Measurements from ENCODE around the gene CCBE1.

DNA sequence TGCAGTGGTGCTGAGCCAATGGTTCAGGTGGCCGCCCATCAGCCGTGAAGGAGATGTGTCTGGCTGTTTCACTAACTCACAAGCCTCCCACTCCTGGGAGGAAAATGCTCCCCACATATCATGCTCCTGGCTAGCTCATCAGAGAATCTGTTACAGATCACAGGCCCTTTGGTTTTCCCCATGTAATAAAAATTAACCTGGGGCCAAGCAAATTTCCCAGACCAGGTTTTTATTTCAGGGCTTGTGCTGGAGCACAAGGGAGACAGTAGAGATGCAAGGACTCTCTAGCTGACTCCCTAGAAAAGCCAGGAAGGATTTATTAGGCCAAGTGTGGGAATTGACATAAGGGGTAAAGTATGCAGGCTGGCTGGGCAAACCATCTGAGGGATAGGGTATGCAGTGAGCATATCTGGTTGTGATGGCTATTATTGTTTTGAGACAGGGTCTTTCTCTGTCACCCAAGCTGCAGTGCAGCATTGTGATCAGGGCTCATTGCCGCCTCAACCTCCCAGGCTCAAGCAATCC, 40.6 kb upstream of the CCBE1 start:
- TF ChIP-seq CTCF (conservative IDR thresholded peaks at IDR 0.05; ENCODE audit: low read depth, low read length): no peak
- no peak for TF ChIP-seq POLR2A (IDR thresholded peaks at IDR 0.05; ENCODE audit: low read depth, low read length)
- no peak for TF ChIP-seq CEBPB (IDR thresholded peaks at IDR 0.05; ENCODE audit: low read depth, low read length)
- no peak for TF ChIP-seq NFE2L2 (IDR thresholded peaks at IDR 0.05; ENCODE audit: low read depth, low read length)
- no peak for TF ChIP-seq SMC3 (IDR thresholded peaks at IDR 0.05; ENCODE audit: low read depth, low read length)
- TF ChIP-seq MAFK (IDR thresholded peaks at IDR 0.05; ENCODE audit: low read depth, low read length): no peak
- TF ChIP-seq RAD21 (IDR thresholded peaks at IDR 0.05; ENCODE audit: low read length): no peak
- TF ChIP-seq MXI1 (IDR thresholded peaks at IDR 0.05; ENCODE audit: borderline replicate concordance, low read depth, low read length): no peak
- TF ChIP-seq FOS (IDR thresholded peaks at IDR 0.05; ENCODE audit: low read depth, low read length): no peak
- TF ChIP-seq, protein P1, sequence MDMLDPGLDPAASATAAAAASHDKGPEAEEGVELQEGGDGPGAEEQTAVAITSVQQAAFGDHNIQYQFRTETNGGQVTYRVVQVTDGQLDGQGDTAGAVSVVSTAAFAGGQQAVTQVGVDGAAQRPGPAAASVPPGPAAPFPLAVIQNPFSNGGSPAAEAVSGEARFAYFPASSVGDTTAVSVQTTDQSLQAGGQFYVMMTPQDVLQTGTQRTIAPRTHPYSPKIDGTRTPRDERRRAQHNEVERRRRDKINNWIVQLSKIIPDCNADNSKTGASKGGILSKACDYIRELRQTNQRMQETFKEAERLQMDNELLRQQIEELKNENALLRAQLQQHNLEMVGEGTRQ (IDR thresholded peaks at IDR 0.05; ENCODE audit: low read depth, low read length): no peak
- no peak for TF ChIP-seq ELK1 (IDR thresholded peaks at IDR 0.05; ENCODE audit: borderline replicate concordance, low read depth, low read length)
- no peak for TF ChIP-seq RFX5 (IDR thresholded peaks at IDR 0.05; ENCODE audit: low read depth, low read length)

All from IMR-90 (cell line).